A549 (cell line): ENCODE data around the gene DLX4.

Experiments
- EP300 ChIP-seq, 2 experiments: fragments of >200 bp; sonication (Bioruptor Twin); formaldehyde crosslinking; IDR thresholded peaks; 2 replicates in 1 of 2; 3 replicates in 1 of 2; pipeline ENCODE4 v1.6.1; 2016 to 2017
- JUNB ChIP-seq: fragments of >200 bp; sonication (Bioruptor Twin); formaldehyde crosslinking; IDR thresholded peaks from 2 replicates; pipeline ENCODE4 v1.6.1; 2016
- POLR2A ChIP-seq: IDR thresholded peaks from 2 replicates; pipeline ENCODE4 v1.6.1; 2012; ENCODE audit warnings: mild to moderate bottlenecking, low read length
- RAD21 ChIP-seq, 2 experiments: fragments of >200 bp in 1 of 2; sonication (Bioruptor Twin) in 1 of 2; formaldehyde crosslinking in 1 of 2; IDR thresholded peaks in 1 of 2; conservative IDR thresholded peaks in 1 of 2; 2 replicates in 1 of 2; 3 replicates in 1 of 2; pipeline ENCODE4 v1.6.1; 2012 to 2018; ENCODE audit warnings: inconsistent platforms in 1 of 2
- TF ChIP-seq, protein P1 (sequence below): fragments of >200 bp; sonication (Bioruptor Twin); formaldehyde crosslinking; IDR thresholded peaks from 3 replicates; pipeline ENCODE4 v1.5.1; 2016

DNA sequence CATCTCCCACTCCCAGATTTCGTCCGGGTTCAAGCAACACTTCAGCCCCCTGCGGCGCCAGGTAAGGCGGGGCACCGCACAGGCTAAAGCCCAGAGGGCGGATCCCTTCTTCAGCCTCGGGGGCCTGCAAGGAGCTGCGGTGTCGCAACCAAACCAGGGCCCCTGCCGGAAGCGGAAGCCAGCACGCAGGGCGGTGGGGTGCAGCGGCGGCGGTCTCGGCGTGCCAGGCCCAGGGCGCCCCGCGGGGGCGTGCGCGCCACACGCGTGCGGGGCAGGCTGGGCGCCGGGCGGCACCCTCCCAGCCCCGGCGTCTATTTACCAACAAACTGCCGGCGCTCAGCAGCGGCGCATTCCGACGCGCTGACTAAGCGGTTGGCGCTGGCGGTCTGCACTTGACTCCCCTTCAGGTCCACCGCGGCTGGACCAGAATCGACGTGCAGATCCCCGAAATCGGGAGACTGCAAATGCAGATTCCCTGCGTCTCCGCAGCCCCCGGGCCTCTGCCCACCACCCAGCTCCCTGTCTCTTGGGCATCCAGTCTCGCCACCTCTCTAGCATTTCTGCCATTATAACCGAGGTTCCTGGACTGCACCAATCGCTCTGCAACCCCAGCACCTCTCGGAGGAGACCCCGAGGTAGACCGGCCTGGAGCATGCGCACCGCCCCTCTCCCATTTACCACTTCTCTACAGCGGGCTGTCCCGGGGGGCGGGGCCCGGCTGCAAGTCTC is 421 bp upstream of the DLX4 start:
- TF ChIP-seq, protein P1, sequence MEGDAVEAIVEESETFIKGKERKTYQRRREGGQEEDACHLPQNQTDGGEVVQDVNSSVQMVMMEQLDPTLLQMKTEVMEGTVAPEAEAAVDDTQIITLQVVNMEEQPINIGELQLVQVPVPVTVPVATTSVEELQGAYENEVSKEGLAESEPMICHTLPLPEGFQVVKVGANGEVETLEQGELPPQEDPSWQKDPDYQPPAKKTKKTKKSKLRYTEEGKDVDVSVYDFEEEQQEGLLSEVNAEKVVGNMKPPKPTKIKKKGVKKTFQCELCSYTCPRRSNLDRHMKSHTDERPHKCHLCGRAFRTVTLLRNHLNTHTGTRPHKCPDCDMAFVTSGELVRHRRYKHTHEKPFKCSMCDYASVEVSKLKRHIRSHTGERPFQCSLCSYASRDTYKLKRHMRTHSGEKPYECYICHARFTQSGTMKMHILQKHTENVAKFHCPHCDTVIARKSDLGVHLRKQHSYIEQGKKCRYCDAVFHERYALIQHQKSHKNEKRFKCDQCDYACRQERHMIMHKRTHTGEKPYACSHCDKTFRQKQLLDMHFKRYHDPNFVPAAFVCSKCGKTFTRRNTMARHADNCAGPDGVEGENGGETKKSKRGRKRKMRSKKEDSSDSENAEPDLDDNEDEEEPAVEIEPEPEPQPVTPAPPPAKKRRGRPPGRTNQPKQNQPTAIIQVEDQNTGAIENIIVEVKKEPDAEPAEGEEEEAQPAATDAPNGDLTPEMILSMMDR = no peak
- peak; percentile 70 for TF ChIP-seq POLR2A
- TF ChIP-seq EP300 (IDR thresholded peaks at IDR 0.05) = no peak
- 0 out of 5 replicates have a peak, but pooled peaks of 1 of the 2 experiments have one; percentile 20 for TF ChIP-seq RAD21 (conservative IDR thresholded peaks at IDR 0.05 in 1 of 2, IDR thresholded peaks at IDR 0.05 in 1 of 2)
- peak; percentile 27; the same call in 1 of the 2 replicates for TF ChIP-seq JUNB
